ENCODE data around the gene AKT1.

AKT1 gene

GRCh38 chr14:104785708-104786080 lies 9.9 kb downstream of the AKT1 start:
- no peak for DNase-seq
- H3K27ac Mint-ChIP-seq = no peak overlapping the region
- H3K4me1 Mint-ChIP-seq = no peaks in the 10 kb centered on the region
- no peaks in the 10 kb centered on the region for H3K36me3 Mint-ChIP-seq (ENCODE audit: low read depth)
- H3K4me3 Mint-ChIP-seq = no peak overlapping the region
- no peak for TF ChIP-seq CTCF (IDR thresholded peaks at IDR 0.05)
- H3K27me3 Mint-ChIP-seq (ENCODE audit: low read depth, poor library complexity) = no peaks in the 10 kb centered on the region
- no peaks in the 10 kb centered on the region for H3K9me3 Mint-ChIP-seq

GRCh38 chr14:104784846-104785707 lies 10.5 kb downstream of the AKT1 start:
- no peaks in the 10 kb centered on the region for H3K9me3 Mint-ChIP-seq
- no peak for DNase-seq
- TF ChIP-seq CTCF (IDR thresholded peaks at IDR 0.05) = no peak
- no peak overlapping the region for H3K4me3 Mint-ChIP-seq
- no peaks in the 10 kb centered on the region for H3K36me3 Mint-ChIP-seq (ENCODE audit: low read depth)
- H3K4me1 Mint-ChIP-seq = no peaks in the 10 kb centered on the region
- H3K27me3 Mint-ChIP-seq (ENCODE audit: low read depth, poor library complexity) = no peaks in the 10 kb centered on the region
- H3K27ac Mint-ChIP-seq = no peak overlapping the region

- TF ChIP-seq CTCF (IDR thresholded peaks at IDR 0.05) = no peak
- H3K27me3 Mint-ChIP-seq (ENCODE audit: low read depth, poor library complexity) = no peaks in the 10 kb centered on the region
- no peaks in the 10 kb centered on the region for H3K36me3 Mint-ChIP-seq (ENCODE audit: low read depth)
- no peaks in the 10 kb centered on the region for H3K4me1 Mint-ChIP-seq
- H3K9me3 Mint-ChIP-seq = no peaks in the 10 kb centered on the region
- no peak overlapping the region for H3K4me3 Mint-ChIP-seq
- no peak overlapping the region for H3K27ac Mint-ChIP-seq
- DNase-seq = no peak
Observed at GRCh38 chr14:104784218-104784568, 11.4 kb downstream of the AKT1 start.

- no peak for DNase-seq
- Mint-ChIP-seq H3K27ac (no peak overlapping the region), H3K4me1 (no peaks in the 10 kb centered on the region), H3K4me3 (no peak overlapping the region), H3K27me3 (ENCODE audit: low read depth, poor library complexity) (no peaks in the 10 kb centered on the region), H3K9me3 (no peaks in the 10 kb centered on the region), H3K36me3 (ENCODE audit: low read depth) (no peaks in the 10 kb centered on the region)
- no peak for TF ChIP-seq CTCF (IDR thresholded peaks at IDR 0.05)
Observed at GRCh38 chr14:104783484-104784217, 11.9 kb downstream of the AKT1 start.

- Mint-ChIP-seq H3K27me3 (ENCODE audit: low read depth, poor library complexity) (no peaks in the 10 kb centered on the region), H3K9me3 (no peaks in the 10 kb centered on the region), H3K27ac (no peak overlapping the region), H3K36me3 (ENCODE audit: low read depth) (no peaks in the 10 kb centered on the region), H3K4me1 (no peaks in the 10 kb centered on the region), H3K4me3 (no peak overlapping the region)
- no peak for DNase-seq
- TF ChIP-seq CTCF (IDR thresholded peaks at IDR 0.05) = no peak
Observed at GRCh38 chr14:104782808-104783139, 12.8 kb downstream of the AKT1 start.

Data from nephron progenitor cell (in vitro differentiated cells).